Urothelium cell line (cell line): Measurements from ENCODE around the gene HBEGF.

Experiments used
- DNase-seq: peaks from one replicate; pipeline ENCODE4 v3.0.0; 2011; ENCODE audit warnings: low spot score, mixed read lengths
- FAIRE-seq: peaks from 2 replicates; lab custom pipeline; 2011; peaks lifted over from hg19 to GRCh38; lab: Jason Lieb, UNC

Gene HBEGF

GRCh38 chr5:140309706-140310249 lies 36.6 kb downstream of the HBEGF start:
- FAIRE-seq (no peak), DNase-seq (no peak)

GRCh38 chr5:140305471-140305870 lies 40.9 kb downstream of the HBEGF start:
- FAIRE-seq (no peak), DNase-seq (no peak)

GRCh38 chr5:140303966-140304365 lies 42.4 kb downstream of the HBEGF start:
- DNase-seq (no peak), FAIRE-seq (no peak)

- no peak for FAIRE-seq
Observed at GRCh38 chr5:140302786-140303639, 43.4 kb downstream of the HBEGF start, which contains the start of gene PFDN1. Gene PFDN1 (minus strand): TSS chr5:140303101. CDS start chr5:140303073, 28 bp downstream.

GRCh38 chr5:140301136-140301535 lies 45.3 kb downstream of the HBEGF start:
- DNase-seq = no peak
- FAIRE-seq = no peak

More at GRCh38 chr5:140302786-140303639, 43.4 kb downstream of the HBEGF start, which contains the start of gene PFDN1:
- peak; percentile 92 for DNase-seq

GRCh38 chr5:140299056-140299455 lies 47.3 kb downstream of the HBEGF start:
- FAIRE-seq (no peak), DNase-seq (no peak)

- FAIRE-seq (no peak), DNase-seq (peak; percentile 10)
Observed at GRCh38 chr5:140298183-140298601, 48.2 kb downstream of the HBEGF start.

GRCh38 chr5:140297283-140297682 lies 49.1 kb downstream of the HBEGF start:
- DNase-seq (no peak), FAIRE-seq (no peak)

GRCh38 chr5:140296289-140296688 lies 50.1 kb downstream of the HBEGF start:
- DNase-seq (no peak), FAIRE-seq (no peak)

- DNase-seq = peak; percentile 20
- FAIRE-seq = no peak
Observed at GRCh38 chr5:140295414-140295813, 51.0 kb downstream of the HBEGF start.

- no peak for DNase-seq
- FAIRE-seq = no peak
Observed at GRCh38 chr5:140294753-140295152, 51.6 kb downstream of the HBEGF start.

GRCh38 chr5:140293849-140294100 lies 52.6 kb downstream of the HBEGF start:
- DNase-seq (no peak), FAIRE-seq (no peak)

- FAIRE-seq (no peak), DNase-seq (no peak)
Observed at GRCh38 chr5:140293091-140293848, 53.1 kb downstream of the HBEGF start.

- no peak for FAIRE-seq
- DNase-seq = no peak
Observed at GRCh38 chr5:140292212-140293036, 54.0 kb downstream of the HBEGF start.

- DNase-seq (no peak), FAIRE-seq (no peak)
Observed at GRCh38 chr5:140287801-140288521, 58.4 kb downstream of the HBEGF start.

GRCh38 chr5:140286424-140286823 lies 60.0 kb downstream of the HBEGF start:
- DNase-seq = no peak
- no peak for FAIRE-seq

- FAIRE-seq (no peak), DNase-seq (no peak)
Observed at GRCh38 chr5:140284013-140284412, 62.4 kb downstream of the HBEGF start.
